ENCODE data around the gene SLC27A1. TPM values are rescaled to one million over a fixed set of nuclear protein-coding genes. Genes with fewer than 3 reads are reported as not detected.

SLC27A1 gene
- total RNA-seq, 1 experiment from 2014 or later: 8.6 TPM

GRCh38 chr19:17525141-17525540 lies 54.8 kb downstream of the SLC27A1 start:
- POLR2A ChIA-PET: no interaction called here
- no peak for DNase-seq (ENCODE audit: low spot score)
- no peak overlapping the region for H3K4me3 Mint-ChIP-seq
- peaks cover 9% of the 10 kb centered on the region for H3K9me3 Mint-ChIP-seq
- no peak for ATAC-seq
- no peak for TF ChIP-seq MLX (CRISPR knock-in tag; IDR thresholded peaks at IDR 0.05)
- no peak for TF ChIP-seq FOXJ3 (CRISPR knock-in tag; IDR thresholded peaks at IDR 0.05; ENCODE audit: borderline replicate concordance)
- no peak for TF ChIP-seq ZMAT4 (CRISPR knock-in tag; IDR thresholded peaks at IDR 0.05)
- no peak for TF ChIP-seq ZSCAN18 (CRISPR knock-in tag; IDR thresholded peaks at IDR 0.05)
- no peak for TF ChIP-seq NFE2L1 (CRISPR knock-in tag; IDR thresholded peaks at IDR 0.05)
- TF ChIP-seq ZNF219 (CRISPR knock-in tag; IDR thresholded peaks at IDR 0.05; ENCODE audit: borderline replicate concordance): no peak
- H3K36me3 Mint-ChIP-seq: peaks cover 3% of the 10 kb centered on the region; the same call in 1 of the 2 replicates
- CTCF ChIA-PET: no interaction called here
- no peak overlapping the region for H3K27ac Mint-ChIP-seq
- peaks cover 8% of the 10 kb centered on the region for H3K4me1 Mint-ChIP-seq
- H3K27me3 Mint-ChIP-seq (ENCODE audit: low read depth): peaks cover 10% of the 10 kb centered on the region; the same call in 1 of the 2 replicates

GRCh38 chr19:17526922-17527321 lies 56.6 kb downstream of the SLC27A1 start:
- H3K27ac Mint-ChIP-seq: no peak overlapping the region
- ATAC-seq: no peak
- peaks cover 15% of the 10 kb centered on the region for H3K4me1 Mint-ChIP-seq
- DNase-seq (ENCODE audit: low spot score): no peak
- H3K36me3 Mint-ChIP-seq: peaks cover 3% of the 10 kb centered on the region; the same call in 1 of the 2 replicates
- ChIA-PET CTCF (interaction anchor here (1.1 kb wide), 1 partner anchor 102 kb away, joined by 3 read pairs; no protein-coding TSS in a partner anchor), POLR2A (no interaction called here)
- H3K27me3 Mint-ChIP-seq (ENCODE audit: low read depth): peaks cover 10% of the 10 kb centered on the region; the same call in 1 of the 2 replicates
- TF ChIP-seq GABPB1 (CRISPR knock-in tag; IDR thresholded peaks at IDR 0.05): no peak
- no peak for TF ChIP-seq KAT7 (CRISPR knock-in tag; IDR thresholded peaks at IDR 0.05; ENCODE audit: borderline replicate concordance)
- no peak for TF ChIP-seq CDX4 (CRISPR knock-in tag; IDR thresholded peaks at IDR 0.05; ENCODE audit: borderline replicate concordance)
- no peak for TF ChIP-seq STAT6 (CRISPR knock-in tag; conservative IDR thresholded peaks at IDR 0.05; ENCODE audit: low read depth)
- TF ChIP-seq ZNF532 (CRISPR knock-in tag; IDR thresholded peaks at IDR 0.05; ENCODE audit: borderline replicate concordance): no peak
- TF ChIP-seq EMX1 (CRISPR knock-in tag; IDR thresholded peaks at IDR 0.05): no peak
- no peak for TF ChIP-seq FOXP1 (CRISPR knock-in tag; IDR thresholded peaks at IDR 0.05; ENCODE audit: borderline replicate concordance)
- TF ChIP-seq ZNF423 (CRISPR knock-in tag; IDR thresholded peaks at IDR 0.05): no peak
- TF ChIP-seq TEAD1 (CRISPR knock-in tag; IDR thresholded peaks at IDR 0.05): no peak
- TF ChIP-seq HMGXB4 (CRISPR knock-in tag; IDR thresholded peaks at IDR 0.05): no peak
- no peak for TF ChIP-seq NR1H2 (CRISPR knock-in tag; IDR thresholded peaks at IDR 0.05)
- peaks cover 9% of the 10 kb centered on the region for H3K9me3 Mint-ChIP-seq
- H3K4me3 Mint-ChIP-seq: no peak overlapping the region

Data from WTC11 (cell line).